GM19467 (cell line): ENCODE results near the gene LXN.
"Not testable (repeated sequence)": the region's sequence is repeated elsewhere in the genome, so short reads cannot be mapped to it uniquely, and the experiment has no call there.

Source experiments
- ATAC-seq: cut with Tn5 transposase; IDR thresholded peaks from one replicate; pipeline ENCODE4 v1.9.1; 2021; ENCODE audit warnings: mild to moderate bottlenecking, moderate library complexity; ENCODE audit not compliant: unreplicated experiment

The LXN gene

GRCh38 chr3:158672215-158673176 lies at the start of gene LXN:
Gene LXN, minus strand, starts transcription at chr3:158672648. Its CDS starts 170 bp downstream, at chr3:158672478.
- ATAC-seq = peak; percentile 100

- no peak for ATAC-seq
These were observed 49.7 kb upstream of the LXN start for GRCh38 chr3:158722108-158722507.

GRCh38 chr3:158718490-158719170 lies 46.2 kb upstream of the LXN start:
- no peak for ATAC-seq

- ATAC-seq = no peak
These were observed 45.1 kb upstream of the LXN start for GRCh38 chr3:158717576-158717975.

GRCh38 chr3:158713094-158713499 lies 40.6 kb upstream of the LXN start:
- ATAC-seq = no peak

- no peak for ATAC-seq
These were observed 40.0 kb upstream of the LXN start for GRCh38 chr3:158712443-158712842.

GRCh38 chr3:158711886-158712285 lies 39.4 kb upstream of the LXN start:
- ATAC-seq = no peak

GRCh38 chr3:158710601-158711000 lies 38.2 kb upstream of the LXN start:
- ATAC-seq = no peak

- ATAC-seq = no peak
These were observed 37.2 kb upstream of the LXN start for GRCh38 chr3:158709666-158710083.

GRCh38 chr3:158703566-158703965 lies 31.1 kb upstream of the LXN start:
- no peak for ATAC-seq

GRCh38 chr3:158702815-158703481 lies 30.5 kb upstream of the LXN start:
- ATAC-seq = no peak

GRCh38 chr3:158701420-158702065 lies 29.1 kb upstream of the LXN start:
- ATAC-seq = no peak

- ATAC-seq = no peak
These were observed 28.1 kb upstream of the LXN start for GRCh38 chr3:158700559-158700958.

GRCh38 chr3:158696618-158697017 lies 24.2 kb upstream of the LXN start:
- no peak for ATAC-seq

GRCh38 chr3:158693866-158694456 lies 21.5 kb upstream of the LXN start:
- not testable (repeated sequence) for ATAC-seq

- ATAC-seq = no peak
These were observed 12.7 kb upstream of the LXN start for GRCh38 chr3:158685159-158685558.

GRCh38 chr3:158683230-158683962 lies 10.9 kb upstream of the LXN start:
- ATAC-seq = no peak

- no peak for ATAC-seq
These were observed 8.4 kb upstream of the LXN start for GRCh38 chr3:158680861-158681260.

GRCh38 chr3:158679547-158680000 lies 7.1 kb upstream of the LXN start:
- no peak for ATAC-seq

GRCh38 chr3:158678687-158679086 lies 6.2 kb upstream of the LXN start:
- no peak for ATAC-seq
